H1 (cell line): ENCODE measurements around the gene MBD4.

Source experiments
- CREB1 ChIP-seq: IDR thresholded peaks from 2 replicates; pipeline ENCODE4 v1.6.1; 2012; ENCODE audit warnings: inconsistent platforms
- CTCF ChIP-seq, 3 experiments: IDR thresholded peaks; 1 replicate in 2 of 3; 2 replicates in 1 of 3; pipeline versions ENCODE4 v1.5.1 to v1.6.1; 2011; ENCODE audit warnings: low read length in 3 of 3, mild to moderate bottlenecking in 3 of 3, inconsistent platforms in 2 of 3, low read depth in 1 of 3, moderate library complexity in 1 of 3; ENCODE audit not compliant: insufficient read depth in 1 of 3; ENCODE audit errors: control extremely low read depth in 1 of 3
- EZH2 ChIP-seq: fragments of 200-600 bp; sonication (generic); IDR thresholded peaks from 2 replicates; pipeline ENCODE4 v1.7.1; 2012; ENCODE audit warnings: low read depth, mild to moderate bottlenecking, moderate library complexity, low read length, inconsistent platforms; ENCODE audit not compliant: severe bottlenecking
- POLR2A ChIP-seq, 2 experiments: IDR thresholded peaks; 1 replicate in 1 of 2; 2 replicates in 1 of 2; pipeline ENCODE4 v1.6.1; 2011; ENCODE audit warnings: low read depth in 2 of 2, low read length in 2 of 2, mild to moderate bottlenecking in 2 of 2; ENCODE audit errors: control extremely low read depth in 1 of 2
- POLR2AphosphoS5 ChIP-seq: IDR thresholded peaks from 2 replicates; pipeline ENCODE4 v1.6.1; 2011; ENCODE audit warnings: low read depth, low read length
- SP1 ChIP-seq: IDR thresholded peaks from 2 replicates; pipeline ENCODE4 v1.6.1; 2011; ENCODE audit warnings: low read depth, low read length
- YY1 ChIP-seq: IDR thresholded peaks from 2 replicates; pipeline ENCODE4 v1.6.1; 2011; ENCODE audit warnings: low read depth, mild to moderate bottlenecking, low read length

GRCh38 chr3:129429080-129429451 lies 10.7 kb downstream of the MBD4 start:
- TF ChIP-seq CTCF (IDR thresholded peaks at IDR 0.05; ENCODE audit: control extremely low read depth in 1 of 3, insufficient read depth in 1 of 3, low read depth in 1 of 3, low read length in 3 of 3) = no peak
- TF ChIP-seq POLR2A (IDR thresholded peaks at IDR 0.05; ENCODE audit: control extremely low read depth in 1 of 2, low read depth in 2 of 2, low read length in 2 of 2) = no peak; a peak in 1 of 3 replicates
- no peak for TF ChIP-seq EZH2
- no peak for TF ChIP-seq CREB1
- TF ChIP-seq POLR2AphosphoS5 = no peak
- TF ChIP-seq SP1 = no peak
- TF ChIP-seq YY1 = no peak
